ENCODE results near the gene NDUFB10.

Gene NDUFB10

DNA sequence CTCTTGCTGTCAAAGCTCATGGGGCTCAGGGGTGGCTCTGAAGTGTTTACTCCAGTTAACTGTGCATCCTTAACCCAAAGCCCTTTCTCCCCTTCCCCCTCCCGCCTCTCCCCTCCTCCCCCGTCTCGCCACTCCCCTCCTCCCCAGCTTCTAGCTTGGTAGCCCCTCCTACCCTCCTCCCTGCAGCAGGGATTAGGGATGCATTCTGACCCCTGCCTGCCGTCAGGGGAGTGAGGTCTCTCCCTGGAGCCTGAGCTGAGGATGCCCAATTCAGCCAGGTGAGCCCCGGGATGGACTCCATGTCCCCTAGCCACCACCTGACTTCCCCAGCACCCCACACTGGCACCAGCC is 42.7 kb upstream of the NDUFB10 start:
- no peaks in the 10 kb centered on the region for H3K9me3 ChIP-seq (ENCODE audit: control insufficient read depth, low read length)
- peaks cover 12% of the 10 kb centered on the region for H3K27me3 ChIP-seq (ENCODE audit: control insufficient read depth, insufficient read depth, low read length)
- no peak overlapping the region for H3K27ac ChIP-seq

DNA sequence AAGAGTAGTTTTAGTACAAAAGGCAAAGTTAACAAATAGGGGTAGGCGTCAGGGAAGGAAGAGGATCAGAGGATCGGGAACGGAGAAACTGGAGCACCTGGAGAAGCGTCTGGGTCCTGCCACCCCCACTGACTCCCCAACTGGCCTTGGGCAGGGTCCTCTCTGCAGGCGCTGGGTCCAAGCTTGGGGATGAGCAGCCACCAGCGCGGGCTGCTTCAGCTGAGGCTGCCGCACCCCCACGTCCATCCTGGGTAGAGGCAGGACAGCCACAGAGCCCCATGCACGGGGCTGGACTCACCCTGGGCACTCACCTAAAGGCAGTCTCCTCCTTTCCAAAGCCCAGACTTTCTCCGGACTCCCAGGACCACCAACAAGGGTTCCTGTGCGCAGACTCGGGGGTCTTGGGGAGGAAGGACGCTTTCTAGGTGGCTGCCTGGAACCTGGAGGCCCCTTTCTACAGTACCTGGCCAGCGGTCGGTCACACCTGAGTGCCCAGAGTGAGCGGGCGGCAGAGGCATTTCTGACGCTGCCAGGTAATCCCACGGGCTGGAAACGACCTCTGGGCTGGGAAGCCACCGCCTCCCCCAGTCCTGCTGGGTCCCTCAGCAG is 42.2 kb upstream of the NDUFB10 start:
- H3K9ac ChIP-seq: no peak overlapping the region
- H3K9me3 ChIP-seq (ENCODE audit: control insufficient read depth, low read length): no peaks in the 10 kb centered on the region
- H3K79me2 ChIP-seq: no peaks in the 10 kb centered on the region
- no peak overlapping the region for H2AFZ ChIP-seq
- H3K36me3 ChIP-seq (ENCODE audit: control insufficient read depth, insufficient read depth, low read length): no peaks in the 10 kb centered on the region
- TF ChIP-seq, protein P1, sequence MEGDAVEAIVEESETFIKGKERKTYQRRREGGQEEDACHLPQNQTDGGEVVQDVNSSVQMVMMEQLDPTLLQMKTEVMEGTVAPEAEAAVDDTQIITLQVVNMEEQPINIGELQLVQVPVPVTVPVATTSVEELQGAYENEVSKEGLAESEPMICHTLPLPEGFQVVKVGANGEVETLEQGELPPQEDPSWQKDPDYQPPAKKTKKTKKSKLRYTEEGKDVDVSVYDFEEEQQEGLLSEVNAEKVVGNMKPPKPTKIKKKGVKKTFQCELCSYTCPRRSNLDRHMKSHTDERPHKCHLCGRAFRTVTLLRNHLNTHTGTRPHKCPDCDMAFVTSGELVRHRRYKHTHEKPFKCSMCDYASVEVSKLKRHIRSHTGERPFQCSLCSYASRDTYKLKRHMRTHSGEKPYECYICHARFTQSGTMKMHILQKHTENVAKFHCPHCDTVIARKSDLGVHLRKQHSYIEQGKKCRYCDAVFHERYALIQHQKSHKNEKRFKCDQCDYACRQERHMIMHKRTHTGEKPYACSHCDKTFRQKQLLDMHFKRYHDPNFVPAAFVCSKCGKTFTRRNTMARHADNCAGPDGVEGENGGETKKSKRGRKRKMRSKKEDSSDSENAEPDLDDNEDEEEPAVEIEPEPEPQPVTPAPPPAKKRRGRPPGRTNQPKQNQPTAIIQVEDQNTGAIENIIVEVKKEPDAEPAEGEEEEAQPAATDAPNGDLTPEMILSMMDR (IDR thresholded peaks at IDR 0.05): no peak
- H3K4me2 ChIP-seq (ENCODE audit: low read length): no peak overlapping the region
- no peaks in the 10 kb centered on the region for H3K4me1 ChIP-seq
- no peak overlapping the region for H3K27ac ChIP-seq
- no peak overlapping the region for H3K4me3 ChIP-seq (ENCODE audit: low read depth, low read length)
- H3K27me3 ChIP-seq (ENCODE audit: control insufficient read depth, insufficient read depth, low read length): peaks cover 12% of the 10 kb centered on the region

More for the DNA sequence above, 42.7 kb upstream of the NDUFB10 start:
- Histone ChIP-seq H3K4me2 (ENCODE audit: low read length) (no peak overlapping the region), H3K4me1 (no peaks in the 10 kb centered on the region), H3K9ac (no peak overlapping the region), H3K79me2 (no peaks in the 10 kb centered on the region), H2AFZ (no peak overlapping the region), H3K4me3 (ENCODE audit: low read depth, low read length) (no peak overlapping the region), H3K36me3 (ENCODE audit: control insufficient read depth, insufficient read depth, low read length) (no peaks in the 10 kb centered on the region)
- TF ChIP-seq, protein P1 (IDR thresholded peaks at IDR 0.05): no peak

DNA sequence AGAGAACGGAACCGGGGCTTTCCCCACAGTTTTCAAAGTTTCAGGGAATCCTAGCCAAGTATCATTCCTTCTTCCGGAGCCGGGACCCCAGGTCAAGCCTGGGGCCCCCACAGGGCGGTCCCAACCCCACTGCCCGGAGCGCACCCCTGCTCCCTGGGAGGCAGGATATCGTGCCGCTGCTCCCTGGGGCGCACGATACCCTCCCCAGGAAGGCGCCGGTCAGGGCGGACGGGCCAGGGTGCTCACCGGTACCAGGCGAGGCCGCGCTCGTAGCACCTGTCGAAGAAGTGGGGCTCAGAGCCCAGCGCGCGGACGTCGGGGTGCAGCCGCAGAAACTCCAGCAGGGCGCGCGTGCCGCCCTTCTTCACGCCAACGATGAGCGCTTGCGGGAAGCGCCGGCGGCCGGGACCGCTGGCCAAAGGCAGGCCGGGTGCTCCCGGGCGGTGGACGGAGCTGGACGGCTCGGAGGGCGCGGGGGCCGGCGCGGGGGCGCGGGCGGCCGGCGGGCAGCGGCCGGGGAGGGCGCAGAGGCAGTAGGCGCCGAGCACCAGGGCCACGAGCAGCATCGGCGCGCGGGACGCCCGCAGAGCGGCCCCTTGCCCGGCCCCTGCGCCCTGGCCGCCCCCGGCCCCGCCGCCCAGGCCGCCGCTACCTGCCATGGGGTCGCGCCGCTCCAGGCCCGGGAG is 41.5 kb upstream of the NDUFB10 start:
- Histone ChIP-seq H3K9ac (no peak overlapping the region), H3K36me3 (ENCODE audit: control insufficient read depth, insufficient read depth, low read length) (no peaks in the 10 kb centered on the region), H3K9me3 (ENCODE audit: control insufficient read depth, low read length) (no peaks in the 10 kb centered on the region), H3K27me3 (ENCODE audit: control insufficient read depth, insufficient read depth, low read length) (peaks cover 12% of the 10 kb centered on the region), H2AFZ (no peak overlapping the region), H3K79me2 (no peaks in the 10 kb centered on the region), H3K4me2 (ENCODE audit: low read length) (no peak overlapping the region), H3K27ac (no peak overlapping the region), H3K4me3 (ENCODE audit: low read depth, low read length) (no peak overlapping the region), H3K4me1 (no peaks in the 10 kb centered on the region)
- TF ChIP-seq, protein P1 (IDR thresholded peaks at IDR 0.05): no peak

DNA sequence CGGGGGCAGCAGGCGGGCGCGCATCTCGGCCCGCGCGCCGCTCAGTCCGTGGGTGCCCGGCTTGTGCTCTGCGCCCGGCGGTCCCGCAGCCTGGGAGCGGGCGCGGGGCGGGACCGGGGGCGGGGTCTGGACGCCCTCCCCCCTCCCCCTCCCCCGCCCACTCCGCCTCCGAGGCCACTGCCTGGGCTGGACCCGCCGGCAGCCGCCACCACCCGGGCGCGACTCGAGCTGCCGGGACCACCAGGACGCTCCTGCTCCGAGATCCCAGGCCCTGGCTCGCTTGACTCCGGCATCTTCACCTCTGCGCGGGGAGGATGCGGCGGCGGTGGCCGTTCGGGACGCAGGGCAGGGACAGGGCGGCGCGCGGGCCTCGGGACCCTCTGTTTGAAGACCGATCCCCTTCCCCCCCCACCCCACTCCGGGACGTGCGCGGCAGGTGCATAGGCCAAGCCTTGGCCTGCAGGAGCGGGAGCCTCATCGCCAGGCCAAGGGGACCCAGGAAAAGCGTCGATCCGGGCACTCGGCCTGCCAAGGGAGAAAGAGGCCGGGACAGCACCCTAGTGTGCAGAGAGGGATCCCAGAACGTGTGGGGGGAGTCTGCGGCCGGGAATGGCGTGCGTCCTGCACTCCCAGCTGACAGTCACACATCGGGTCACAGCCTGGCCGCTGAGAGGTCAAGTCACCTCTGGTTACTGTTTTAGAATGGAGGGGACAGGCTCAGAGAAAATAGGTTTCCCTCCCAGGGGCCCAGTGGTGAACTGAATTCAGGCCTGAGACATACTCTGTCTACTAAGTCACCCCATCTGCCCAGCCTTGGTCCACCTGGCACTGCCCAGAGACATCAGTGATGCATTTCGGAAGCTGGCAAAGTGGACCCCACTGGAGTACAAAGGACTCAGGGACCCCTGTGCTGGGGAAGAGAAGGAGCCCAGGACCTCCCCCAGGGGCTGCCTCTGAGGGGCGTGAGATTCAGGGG is 40.7 kb upstream of the NDUFB10 start, which contains the start of gene HS3ST6:
HS3ST6 (minus strand) TSS at position 65 of the 976 bp plus-strand sequence. CDS start 92 bp downstream, outside the sequence.
- H3K4me3 ChIP-seq (ENCODE audit: low read depth, low read length): no peak within 1 kb of the TSS

More for the DNA sequence above, 40.7 kb upstream of the NDUFB10 start, which contains the start of gene HS3ST6:
- H3K79me2 ChIP-seq: no peaks in the 10 kb centered on the region
- H3K27me3 ChIP-seq (ENCODE audit: control insufficient read depth, insufficient read depth, low read length): peaks cover 14% of the 10 kb centered on the region
- no peaks in the 10 kb centered on the region for H3K36me3 ChIP-seq (ENCODE audit: control insufficient read depth, insufficient read depth, low read length)
- no peak within 1 kb of the TSS for H3K9ac ChIP-seq
- H3K4me1 ChIP-seq: no peaks in the 10 kb centered on the region
- H3K4me2 ChIP-seq (ENCODE audit: low read length): no peak within 1 kb of the TSS
- no peak within 1 kb of the TSS for H2AFZ ChIP-seq
- H3K27ac ChIP-seq: no peak within 1 kb of the TSS
- TF ChIP-seq, protein P1 (IDR thresholded peaks at IDR 0.05): no peak
- no peaks in the 10 kb centered on the region for H3K9me3 ChIP-seq (ENCODE audit: control insufficient read depth, low read length)

Measured in parathyroid adenoma (tissue), 2 donors.